Upper lobe of left lung (tissue), 6 donors: Measurements from ENCODE around the gene IPO9. TPM values are rescaled to one million over a fixed set of nuclear protein-coding genes. Genes with fewer than 3 reads are reported as not detected.

Experiments
- ATAC-seq, 2 donors: fragments of 200-7000 bp; cut with Tn5 transposase; one replicate each; pipeline ENCODE4 v1.9.1; 2022; ENCODE audit warnings: mild to moderate bottlenecking in 2 of 2, moderate library complexity in 2 of 2; ENCODE audit not compliant: low FRiP score in 2 of 2
- DNase-seq, 2 donors: peaks; one replicate each; pipeline ENCODE4 v3.0.0-alpha.2; 2019 to 2020
- H3K27ac ChIP-seq, 4 donors: fragments of 200-600 bp; sonication (generic); one replicate each; pipeline ENCODE4 v1.5.1; 2016 to 2019
- H3K27me3 ChIP-seq, 4 donors: fragments of 200-600 bp; sonication (generic); one replicate each; pipeline ENCODE4 v1.5.1; 2017 to 2019
- H3K36me3 ChIP-seq, 4 donors: fragments of 200-600 bp; sonication (generic); one replicate each; pipeline ENCODE4 v1.5.1; 2016 to 2019
- H3K4me1 ChIP-seq, 4 donors: fragments of 200-600 bp; sonication (generic); one replicate each; pipeline ENCODE4 v1.5.1; 2018 to 2019
- H3K4me3 ChIP-seq, 4 donors: fragments of 200-600 bp; sonication (generic); one replicate each; pipeline ENCODE4 v1.5.1; 2017 to 2019; ENCODE audit warnings: mild to moderate bottlenecking in 2 of 4, moderate library complexity in 1 of 4
- H3K9me3 ChIP-seq, 4 donors: fragments of 200-600 bp; sonication (generic); one replicate each; pipeline ENCODE4 v1.5.1; 2018 to 2019
- EP300 ChIP-seq, 4 donors: sonication (generic); formaldehyde crosslinking; IDR thresholded peaks; one replicate each; pipeline ENCODE4 v1.5.1; 2017; ENCODE audit warnings: antibody characterized with exemption in 4 of 4, control low read depth in 2 of 4
- POLR2A ChIP-seq, 4 donors: fragments of 450-650 bp; IDR thresholded peaks; one replicate each; pipeline ENCODE4 v1.5.1; 2016 to 2017; ENCODE audit warnings: antibody characterized with exemption in 4 of 4, mild to moderate bottlenecking in 2 of 4
- POLR2AphosphoS5 ChIP-seq, 2 donors: sonication (generic); formaldehyde crosslinking; IDR thresholded peaks; one replicate each; pipeline ENCODE4 v1.5.1; 2017; ENCODE audit warnings: antibody characterized with exemption in 2 of 2
- WGBS, 2 donors: methylation state at CpG; one replicate each; pipeline ENCODE4 v1.1.5; 2017 to 2018; 5-methylcytosine and 5-hydroxymethylcytosine counted together
- total RNA-seq, 6 donors: library from RNA; depleted of rRNA in 4 of 6; stranded (reverse); fragments of >200 nt in 4 of 6; gene quantifications; one replicate each; pipeline versions ENCODE4 v1.1.0 to v1.2.1, GENCODE V29; 2016 to 2021
- TF ChIP-seq, protein P1 (sequence below), 6 experiments: fragments of 450-650 bp in 4 of 6; fragments of 200-600 bp in 2 of 6; sonication (generic) in 2 of 6; IDR thresholded peaks; one replicate each; pipeline ENCODE4 v1.5.1; 2016 to 2019; ENCODE audit warnings: antibody characterized with exemption in 6 of 6
- donor health status: DM: no; HTN: no; CAD: no; lungs with moderate emphysema.
- donor health status: DM: no; HTN: yes; CAD: no; lungs with severe emphysema.

Gene IPO9
- total RNA-seq, 6 donors from 2014 or later, result 22.8 to 46.7 (median 35.7) TPM

DNA sequence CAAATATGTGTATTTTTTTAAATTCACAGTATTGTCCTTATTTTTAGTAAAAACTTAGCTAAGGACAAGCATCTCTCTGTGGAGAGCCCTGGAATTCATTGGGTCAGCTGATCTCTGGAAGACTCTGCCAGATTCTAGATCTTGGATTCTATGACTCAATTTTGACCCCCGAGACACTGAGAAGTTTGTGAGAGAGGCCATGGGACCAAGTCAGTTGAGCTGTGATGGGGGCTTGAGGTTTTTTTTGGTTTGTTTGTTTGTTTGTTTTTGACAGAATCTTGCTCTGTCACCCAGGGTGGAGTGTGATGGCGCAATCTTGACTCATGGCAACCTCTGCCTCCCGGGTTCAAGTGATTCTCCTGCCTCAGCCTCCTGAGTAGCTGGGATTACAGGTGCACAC lies 73.2 kb downstream of the IPO9 start:
- Histone ChIP-seq H3K4me3 (no peak overlapping the region), H3K36me3 (peaks cover 0 to 8% (median 0%) of the 10 kb centered on the region in 4 donors), H3K27me3 (no peaks in the 10 kb centered on the region), H3K4me1 (peaks cover 0 to 7% (median 0%) of the 10 kb centered on the region in 4 donors), H3K9me3 (no peaks in the 10 kb centered on the region), H3K27ac (peak overlapping the region in 1 of 4 donors; percentile 18)
- DNase-seq (no peak), ATAC-seq (no peak)
- TF ChIP-seq EP300 (IDR thresholded peaks at IDR 0.05) (no peak), POLR2AphosphoS5 (IDR thresholded peaks at IDR 0.05) (no peak), POLR2A (IDR thresholded peaks at IDR 0.05) (no peak)
- TF ChIP-seq, protein P1, sequence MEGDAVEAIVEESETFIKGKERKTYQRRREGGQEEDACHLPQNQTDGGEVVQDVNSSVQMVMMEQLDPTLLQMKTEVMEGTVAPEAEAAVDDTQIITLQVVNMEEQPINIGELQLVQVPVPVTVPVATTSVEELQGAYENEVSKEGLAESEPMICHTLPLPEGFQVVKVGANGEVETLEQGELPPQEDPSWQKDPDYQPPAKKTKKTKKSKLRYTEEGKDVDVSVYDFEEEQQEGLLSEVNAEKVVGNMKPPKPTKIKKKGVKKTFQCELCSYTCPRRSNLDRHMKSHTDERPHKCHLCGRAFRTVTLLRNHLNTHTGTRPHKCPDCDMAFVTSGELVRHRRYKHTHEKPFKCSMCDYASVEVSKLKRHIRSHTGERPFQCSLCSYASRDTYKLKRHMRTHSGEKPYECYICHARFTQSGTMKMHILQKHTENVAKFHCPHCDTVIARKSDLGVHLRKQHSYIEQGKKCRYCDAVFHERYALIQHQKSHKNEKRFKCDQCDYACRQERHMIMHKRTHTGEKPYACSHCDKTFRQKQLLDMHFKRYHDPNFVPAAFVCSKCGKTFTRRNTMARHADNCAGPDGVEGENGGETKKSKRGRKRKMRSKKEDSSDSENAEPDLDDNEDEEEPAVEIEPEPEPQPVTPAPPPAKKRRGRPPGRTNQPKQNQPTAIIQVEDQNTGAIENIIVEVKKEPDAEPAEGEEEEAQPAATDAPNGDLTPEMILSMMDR (IDR thresholded peaks at IDR 0.05), result no peak
- 82 to 92% methylated on average over 2 to 3 of the region's 3 CpGs for WGBS, 2 donors

DNA sequence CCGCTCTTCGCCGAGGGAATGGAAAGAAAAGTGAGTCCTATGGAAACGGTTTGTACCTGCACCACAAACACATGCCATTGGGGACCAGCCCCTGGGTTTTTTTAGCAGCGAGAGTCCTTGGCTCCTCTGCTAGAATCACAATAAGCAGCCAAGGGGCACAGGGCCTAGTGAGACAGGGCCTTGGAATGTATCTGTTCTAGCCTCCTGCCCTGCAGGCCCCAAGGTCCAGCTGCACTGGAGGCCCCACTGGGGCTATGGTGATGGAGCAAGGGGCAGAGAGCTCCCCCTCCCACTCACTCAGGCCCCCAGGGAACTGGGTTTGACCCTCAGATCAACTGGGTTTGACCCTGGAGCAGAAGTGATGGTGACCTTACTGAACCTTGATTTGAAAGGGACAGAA lies 74.2 kb downstream of the IPO9 start:
- ATAC-seq, result peak in 1 of 2 donors; percentile 29
- 82 to 89% methylated on average over 5 of the region's 5 CpGs for WGBS, 2 donors
- H3K36me3 ChIP-seq, result peaks cover 0 to under 1% (median 0%) of the 10 kb centered on the region in 4 donors
- peak overlapping the region; percentile 31 to 57 (median 46) for H3K27ac ChIP-seq
- H3K4me3 ChIP-seq, result no peak overlapping the region
- H3K9me3 ChIP-seq, result no peaks in the 10 kb centered on the region
- H3K27me3 ChIP-seq, result no peaks in the 10 kb centered on the region
- H3K4me1 ChIP-seq, result peaks cover 0 to 7% (median 0%) of the 10 kb centered on the region in 4 donors
- DNase-seq, result no peak
- TF ChIP-seq EP300 (IDR thresholded peaks at IDR 0.05) (no peak), POLR2AphosphoS5 (IDR thresholded peaks at IDR 0.05) (no peak), POLR2A (IDR thresholded peaks at IDR 0.05) (no peak)
- TF ChIP-seq, protein P1 (IDR thresholded peaks at IDR 0.05), result no peak

DNA sequence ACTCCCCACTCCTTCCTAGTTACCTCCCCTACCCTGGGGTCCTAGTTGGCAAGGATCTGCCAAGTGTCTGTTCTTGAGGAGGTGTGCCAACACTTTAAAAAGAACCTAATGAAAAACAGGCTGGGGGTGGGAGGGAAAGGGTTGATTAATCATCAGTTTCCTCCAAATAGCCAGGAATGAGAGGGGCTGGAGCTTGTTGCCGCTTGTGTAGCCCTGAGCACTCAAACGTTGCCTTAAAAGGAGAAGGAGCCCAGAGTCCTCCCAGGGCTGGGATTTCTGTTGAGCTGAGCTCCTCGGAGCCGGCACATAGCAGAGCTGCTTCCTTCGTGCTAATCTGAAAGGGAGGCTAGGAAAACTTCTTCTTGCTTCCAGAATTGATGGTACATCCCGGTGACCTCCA lies 75.6 kb downstream of the IPO9 start:
- Histone ChIP-seq H3K27ac (peak overlapping the region in 3 of 4 donors; percentile 31 to 57 (median 48)), H3K36me3 (no peaks in the 10 kb centered on the region), H3K27me3 (no peaks in the 10 kb centered on the region), H3K9me3 (no peaks in the 10 kb centered on the region), H3K4me1 (peaks cover 0 to 7% (median 0%) of the 10 kb centered on the region in 4 donors), H3K4me3 (no peak overlapping the region)
- 36 to 58% methylated on average over 2 to 6 of the region's 6 CpGs for WGBS, 2 donors
- peak in 1 of 2 donors; percentile 81 for ATAC-seq
- DNase-seq, result no peak
- TF ChIP-seq, protein P1 (IDR thresholded peaks at IDR 0.05), result no peak
- no peak for TF ChIP-seq POLR2A (IDR thresholded peaks at IDR 0.05)
- no peak for TF ChIP-seq EP300 (IDR thresholded peaks at IDR 0.05)
- no peak for TF ChIP-seq POLR2AphosphoS5 (IDR thresholded peaks at IDR 0.05)

DNA sequence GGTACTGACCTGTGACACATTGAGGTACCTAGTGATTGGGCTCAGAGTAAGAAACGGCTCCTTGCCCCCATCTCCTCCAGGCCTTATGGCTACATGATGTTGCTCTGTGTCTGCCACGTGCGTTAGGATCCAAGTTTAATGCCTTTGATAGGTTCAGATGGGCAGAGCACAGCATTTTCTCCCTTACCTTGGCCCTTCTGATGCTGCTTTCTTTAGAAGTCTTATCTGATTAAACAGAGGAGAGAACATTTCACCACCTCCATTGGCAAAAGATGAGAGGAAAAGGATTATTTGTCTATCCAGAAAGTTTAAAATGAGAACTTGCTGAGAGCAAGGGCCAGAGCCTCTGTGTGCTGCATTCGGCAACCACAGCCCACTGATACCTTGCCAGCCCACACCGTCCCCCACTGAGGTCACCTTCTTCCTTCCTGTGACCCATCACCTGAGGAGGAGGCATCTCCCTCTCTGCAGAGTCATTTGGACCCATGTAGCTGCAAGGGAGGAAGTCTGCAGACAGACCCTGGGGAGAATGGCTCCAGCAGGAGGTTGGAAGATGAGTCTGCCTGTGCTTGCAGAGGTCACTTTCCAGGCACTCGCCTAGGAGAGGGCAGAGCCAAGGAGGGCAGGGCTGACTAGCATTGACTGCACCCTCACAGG lies 76.4 kb downstream of the IPO9 start:
- Histone ChIP-seq H3K27me3 (no peaks in the 10 kb centered on the region), H3K36me3 (no peaks in the 10 kb centered on the region), H3K27ac (peak overlapping the region; percentile 25 to 61 (median 42)), H3K4me3 (no peak overlapping the region), H3K9me3 (no peaks in the 10 kb centered on the region), H3K4me1 (peaks cover 0 to 7% (median 0%) of the 10 kb centered on the region in 4 donors)
- WGBS, 2 donors, result 57 to 58% methylated on average over 6 of the region's 6 CpGs
- TF ChIP-seq, protein P1 (IDR thresholded peaks at IDR 0.05), result no peak
- TF ChIP-seq EP300 (IDR thresholded peaks at IDR 0.05) (no peak), POLR2A (IDR thresholded peaks at IDR 0.05) (no peak), POLR2AphosphoS5 (IDR thresholded peaks at IDR 0.05) (no peak)
- no peak for ATAC-seq
- DNase-seq, result no peak

DNA sequence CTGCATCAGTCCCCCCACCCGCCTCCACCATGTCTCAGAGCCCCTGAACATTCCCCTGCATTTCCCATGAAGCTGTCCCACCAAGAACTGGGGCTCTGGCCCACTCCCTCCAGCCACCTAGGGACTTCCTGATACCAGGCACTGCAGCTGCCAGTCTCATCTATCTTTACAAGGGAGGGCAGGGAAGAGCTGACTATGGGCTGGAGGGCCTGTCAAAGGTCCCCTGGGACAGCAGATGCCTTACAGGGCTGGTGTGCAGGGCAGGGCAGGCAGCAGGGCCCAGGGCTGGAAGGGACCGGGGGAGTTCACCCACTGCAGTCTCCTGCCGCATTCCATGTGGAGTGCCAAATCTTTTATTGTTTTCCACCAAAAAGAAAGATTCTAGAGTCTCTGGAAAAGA lies 77.4 kb downstream of the IPO9 start:
- Histone ChIP-seq H3K27me3 (no peaks in the 10 kb centered on the region), H3K27ac (peak overlapping the region in 3 of 4 donors; percentile 22 to 27 (median 27)), H3K36me3 (no peaks in the 10 kb centered on the region), H3K4me3 (no peak overlapping the region), H3K4me1 (peaks cover 0 to 7% (median 0%) of the 10 kb centered on the region in 4 donors), H3K9me3 (no peaks in the 10 kb centered on the region)
- DNase-seq, result no peak
- 92 to 100% methylated on average over 3 of the region's 3 CpGs for WGBS, 2 donors
- ATAC-seq, result no peak
- TF ChIP-seq, protein P1 (IDR thresholded peaks at IDR 0.05), result no peak
- no peak for TF ChIP-seq POLR2A (IDR thresholded peaks at IDR 0.05)
- no peak for TF ChIP-seq POLR2AphosphoS5 (IDR thresholded peaks at IDR 0.05)
- TF ChIP-seq EP300 (IDR thresholded peaks at IDR 0.05), result no peak
